DOHH2 (cell line): ENCODE data around the gene FOXK1.

ENCODE experiments used
- H3F3A ChIP-seq: fragments of 200-600 bp; sonication (generic), shearing (Covaris generic); 2 replicates; pipeline ENCODE4 v1.6.0; 2016; ENCODE audit warnings: antibody characterized with exemption, mild to moderate bottlenecking; ENCODE audit not compliant: control insufficient read depth, insufficient read depth
- H3K27ac ChIP-seq: fragments of 200-600 bp; sonication (generic); 2 replicates; pipeline ENCODE4 v1.5.1; 2014; ENCODE audit warnings: low read depth, mild to moderate bottlenecking, low read length, moderate library complexity
- H3K27me3 ChIP-seq: fragments of 200-600 bp; sonication (generic); 2 replicates; pipeline ENCODE4 v1.6.1; 2014; ENCODE audit warnings: mild to moderate bottlenecking, low read length, mixed read lengths; ENCODE audit not compliant: control insufficient read depth
- H3K36me3 ChIP-seq: fragments of 200-600 bp; sonication (generic); 2 replicates; pipeline ENCODE4 v1.6.1; 2014; ENCODE audit warnings: mild to moderate bottlenecking, low read length, moderate library complexity, mixed read lengths; ENCODE audit not compliant: control insufficient read depth
- H3K4me1 ChIP-seq: fragments of 200-600 bp; sonication (generic); 2 replicates; pipeline ENCODE4 v1.6.1; 2014; ENCODE audit warnings: mild to moderate bottlenecking, low read length, mixed read lengths; ENCODE audit not compliant: control insufficient read depth
- H3K4me2 ChIP-seq: fragments of 200-600 bp; sonication (generic); 2 replicates; pipeline ENCODE4 v1.6.0; 2014; ENCODE audit warnings: mild to moderate bottlenecking, low read length, moderate library complexity
- H3K4me3 ChIP-seq: fragments of 200-600 bp; sonication (generic); 2 replicates; pipeline ENCODE4 v1.5.1; 2014; ENCODE audit warnings: mild to moderate bottlenecking, low read length, mixed read lengths
- H3K79me2 ChIP-seq: fragments of 200-600 bp; sonication (generic); 2 replicates; pipeline ENCODE4 v1.6.1; 2014; ENCODE audit warnings: mild to moderate bottlenecking, low read length, mixed read lengths; ENCODE audit not compliant: control insufficient read depth
- H3K9me2 ChIP-seq: fragments of 200-600 bp; sonication (generic); replicated peaks from 2 replicates; pipeline ENCODE4 v1.6.1; 2014; ENCODE audit warnings: mild to moderate bottlenecking, low read length, mixed read lengths; ENCODE audit not compliant: control insufficient read depth
- H3K9me3 ChIP-seq: fragments of 200-600 bp; sonication (generic); 2 replicates; pipeline ENCODE4 v1.6.1; 2014; ENCODE audit warnings: antibody characterized with exemption, low read length, mixed read lengths; ENCODE audit not compliant: control insufficient read depth, insufficient read depth
- H4K20me1 ChIP-seq: fragments of 200-600 bp; sonication (generic); 2 replicates; pipeline ENCODE4 v1.6.0; 2014; ENCODE audit warnings: low read depth, mild to moderate bottlenecking, antibody characterized with exemption, low read length, moderate library complexity; ENCODE audit not compliant: control insufficient read depth, insufficient read depth
- CTCF ChIP-seq: fragments of 200-600 bp; sonication (generic); IDR thresholded peaks from one replicate; pipeline ENCODE4 v1.5.1; 2014; ENCODE audit warnings: antibody characterized with exemption, mild to moderate bottlenecking, low read depth, low read length; ENCODE audit not compliant: poor library complexity, severe bottlenecking
- EZH2phosphoT487 ChIP-seq: fragments of 200-600 bp; sonication (generic); IDR thresholded peaks from 2 replicates; pipeline ENCODE4 v1.6.1; 2017; ENCODE audit warnings: borderline replicate concordance, mild to moderate bottlenecking, antibody characterized with exemption, low read length, moderate library complexity, mixed read lengths

Gene FOXK1

DNA sequence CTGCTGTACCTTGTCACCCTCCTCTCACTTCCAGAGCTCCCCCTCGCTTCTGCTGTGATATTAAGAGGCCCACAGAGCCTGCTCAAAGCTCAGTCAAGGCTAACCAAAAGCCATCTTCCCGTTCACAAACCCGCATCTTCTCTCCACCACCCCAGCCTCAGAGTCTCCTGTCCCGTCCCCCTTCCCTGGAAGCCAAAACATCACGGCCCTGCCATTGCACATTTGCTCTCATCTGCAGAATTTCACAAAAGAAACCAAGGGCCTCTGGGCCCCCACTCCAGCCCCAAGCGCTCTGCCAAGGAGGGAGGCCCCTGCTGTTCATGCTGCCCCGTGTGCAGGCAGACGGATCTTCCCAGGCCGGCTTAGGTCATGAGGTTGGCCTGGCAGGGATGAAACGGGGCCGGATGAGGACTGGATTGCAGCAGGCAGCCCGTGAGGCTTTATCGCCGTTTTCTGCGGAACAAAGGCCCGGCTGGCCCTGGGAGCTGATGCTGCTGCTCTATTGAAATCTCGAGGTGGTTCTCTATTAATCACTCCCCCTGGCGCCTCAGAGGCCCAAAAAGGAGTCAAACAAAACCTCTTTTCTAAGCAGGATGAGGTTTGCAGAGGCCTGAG lies 31.6 kb upstream of the FOXK1 start:
- H3K79me2 ChIP-seq, result no peaks in the 10 kb centered on the region
- peaks cover under 1% of the 10 kb centered on the region for H3F3A ChIP-seq
- H3K4me1 ChIP-seq, result 0 out of 2 replicates have a peak, but pooled peaks cover 3% of the 10 kb centered on the region
- no peak overlapping the region for H3K4me3 ChIP-seq
- H3K27me3 ChIP-seq, result no peaks in the 10 kb centered on the region
- no peak for TF ChIP-seq CTCF
- no peak for TF ChIP-seq EZH2phosphoT487
- no peaks in the 10 kb centered on the region for H4K20me1 ChIP-seq
- no peak overlapping the region for H3K4me2 ChIP-seq
- no peak overlapping the region for H3K27ac ChIP-seq
- H3K9me2 ChIP-seq, result no peaks in the 10 kb centered on the region
- no peaks in the 10 kb centered on the region for H3K36me3 ChIP-seq
- H3K9me3 ChIP-seq, result no peaks in the 10 kb centered on the region

DNA sequence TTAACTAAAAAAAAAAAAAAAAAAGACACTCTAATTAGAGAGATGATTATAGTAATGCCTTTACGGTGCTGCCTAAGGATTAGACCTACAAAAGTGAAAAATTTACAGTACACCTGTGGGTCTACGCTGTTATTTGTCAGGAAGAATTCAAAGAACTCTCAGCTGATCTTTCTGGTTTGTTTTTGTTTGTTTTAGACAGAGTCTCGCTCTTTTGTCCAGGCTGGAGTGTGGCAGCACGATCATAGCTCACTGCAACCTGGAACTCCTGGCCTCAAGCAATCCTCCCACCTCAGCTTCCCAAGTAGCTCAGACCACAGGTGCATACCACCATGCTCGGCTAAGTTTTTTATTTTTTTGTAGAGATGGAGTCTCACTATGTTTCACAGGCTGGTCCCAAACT lies 28.3 kb upstream of the FOXK1 start:
- Histone ChIP-seq H3K36me3 (no peaks in the 10 kb centered on the region), H3K9me3 (peaks cover 10% of the 10 kb centered on the region), H3K27ac (no peak overlapping the region), H3F3A (no peaks in the 10 kb centered on the region), H3K4me1 (0 out of 2 replicates have a peak, but pooled peaks cover 3% of the 10 kb centered on the region), H3K79me2 (no peaks in the 10 kb centered on the region), H4K20me1 (no peaks in the 10 kb centered on the region), H3K9me2 (no peaks in the 10 kb centered on the region), H3K4me2 (no peak overlapping the region), H3K27me3 (no peaks in the 10 kb centered on the region), H3K4me3 (no peak overlapping the region)
- TF ChIP-seq CTCF (no peak), EZH2phosphoT487 (no peak)

GRCh38 chr7:4655311-4655710 lies 26.8 kb upstream of the FOXK1 start:
- Histone ChIP-seq H3K4me2 (no peak overlapping the region), H3K9me2 (no peaks in the 10 kb centered on the region), H3F3A (no peaks in the 10 kb centered on the region), H3K27me3 (no peaks in the 10 kb centered on the region), H4K20me1 (no peaks in the 10 kb centered on the region), H3K27ac (no peak overlapping the region), H3K9me3 (peaks cover 22% of the 10 kb centered on the region), H3K4me3 (no peak overlapping the region), H3K4me1 (no peaks in the 10 kb centered on the region), H3K36me3 (no peaks in the 10 kb centered on the region), H3K79me2 (no peaks in the 10 kb centered on the region)
- TF ChIP-seq CTCF, result no peak
- no peak for TF ChIP-seq EZH2phosphoT487
